Left forelimb (tissue), 1 donor: ENCODE measurements around the gene NRN1L.
"Not testable (repeated sequence)": the region's sequence is repeated elsewhere in the genome, so short reads cannot be mapped to it uniquely, and the experiment has no call there.

ENCODE experiments used
- DNase-seq: peaks from one replicate; pipeline ENCODE4 v3.0.0-alpha.2; 2018; ENCODE audit warnings: low spot score

The NRN1L gene

DNA sequence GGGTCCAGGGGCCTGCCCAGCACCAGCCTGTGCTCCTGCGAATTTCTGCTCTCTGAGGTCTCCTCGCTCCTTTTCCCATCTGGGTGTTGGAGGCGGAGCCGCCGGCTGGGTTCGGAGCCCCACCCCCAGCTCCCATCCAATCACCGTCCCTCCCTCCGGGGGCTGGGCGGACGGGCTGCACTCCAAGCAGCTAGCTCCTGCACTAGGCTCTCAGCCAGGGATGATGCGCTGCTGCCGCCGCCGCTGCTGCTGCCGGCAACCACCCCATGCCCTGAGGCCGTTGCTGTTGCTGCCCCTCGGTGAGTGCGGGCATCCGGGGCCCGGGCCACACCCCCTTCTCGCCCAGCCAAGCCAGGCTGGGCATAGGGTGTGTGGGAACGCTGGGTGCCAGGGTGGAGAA is at the start of gene NRN1L:
NRN1L (plus strand) TSS at position 202 of the 400 bp plus-strand sequence; CDS start at position 221, 19 bp downstream.
- peak; percentile 91 for DNase-seq

DNA sequence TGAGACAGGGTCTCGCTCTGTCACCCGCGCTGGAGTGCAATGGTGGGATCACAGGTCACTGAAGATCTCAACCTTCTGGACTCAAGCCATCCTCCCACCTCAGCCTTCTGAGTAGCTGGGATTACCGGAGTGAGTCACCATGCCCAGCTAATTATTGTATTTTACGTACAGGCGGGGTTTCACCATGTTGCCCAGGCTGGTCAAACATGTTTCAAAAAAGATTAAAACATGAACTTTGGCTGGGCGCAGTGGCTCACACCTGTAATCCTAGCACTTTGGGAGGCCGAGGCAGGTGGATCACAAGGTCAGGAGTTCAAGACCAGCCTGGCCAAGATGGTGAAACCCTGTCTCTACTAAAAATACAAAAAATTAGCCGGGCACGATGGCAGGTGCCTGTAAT is 47.5 kb upstream of the NRN1L start:
- DNase-seq: not testable (repeated sequence)

DNA sequence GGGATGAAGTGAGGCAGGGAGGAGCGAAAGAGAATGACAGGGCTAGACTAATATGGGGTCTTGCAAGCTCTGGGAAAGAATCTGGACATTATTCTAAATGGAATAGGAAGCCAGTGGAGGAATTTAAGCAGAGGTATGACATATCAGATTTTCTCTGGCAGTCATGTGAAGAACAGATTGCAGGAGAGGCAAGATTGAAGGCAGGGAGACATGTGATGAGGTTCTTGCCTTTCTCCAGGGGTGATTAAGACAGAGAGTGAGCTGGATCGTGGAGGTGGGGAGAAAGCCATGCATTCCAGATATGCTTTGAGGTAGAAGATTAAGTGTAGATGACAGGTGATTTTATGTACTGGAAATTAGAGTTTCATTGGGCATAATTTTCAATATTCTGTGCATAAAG is 46.9 kb upstream of the NRN1L start:
- no peak for DNase-seq

DNA sequence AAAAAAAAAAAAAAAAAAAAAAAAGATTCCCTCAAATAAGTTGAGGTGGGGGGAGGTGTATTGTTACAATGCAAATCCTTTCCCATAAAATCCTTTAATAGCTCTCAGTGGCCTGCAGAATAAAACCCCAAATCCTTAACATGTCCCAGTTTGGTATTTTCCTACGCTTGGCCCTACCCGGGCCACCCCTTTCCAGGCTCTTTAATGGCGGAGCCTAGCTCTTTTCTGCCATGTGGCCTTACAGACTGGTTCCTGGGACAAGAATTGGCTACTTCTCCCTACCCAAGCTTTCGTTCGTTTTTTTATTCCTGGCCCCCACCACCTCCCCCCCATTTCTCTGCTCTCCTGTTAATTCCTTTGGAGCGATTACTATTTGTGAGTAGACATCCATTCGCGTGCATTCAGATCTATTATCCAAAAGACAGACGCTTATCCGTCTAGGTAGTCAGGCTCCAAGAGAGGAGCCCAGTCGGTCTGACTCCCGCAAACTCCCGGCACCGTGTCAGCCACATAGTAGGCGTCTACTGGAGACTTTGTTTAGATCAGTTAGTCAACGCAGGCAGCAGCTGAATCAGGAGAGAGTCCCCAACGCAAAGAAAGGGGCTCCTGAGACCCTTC is 43.4 kb upstream of the NRN1L start:
- no peak for DNase-seq

DNA sequence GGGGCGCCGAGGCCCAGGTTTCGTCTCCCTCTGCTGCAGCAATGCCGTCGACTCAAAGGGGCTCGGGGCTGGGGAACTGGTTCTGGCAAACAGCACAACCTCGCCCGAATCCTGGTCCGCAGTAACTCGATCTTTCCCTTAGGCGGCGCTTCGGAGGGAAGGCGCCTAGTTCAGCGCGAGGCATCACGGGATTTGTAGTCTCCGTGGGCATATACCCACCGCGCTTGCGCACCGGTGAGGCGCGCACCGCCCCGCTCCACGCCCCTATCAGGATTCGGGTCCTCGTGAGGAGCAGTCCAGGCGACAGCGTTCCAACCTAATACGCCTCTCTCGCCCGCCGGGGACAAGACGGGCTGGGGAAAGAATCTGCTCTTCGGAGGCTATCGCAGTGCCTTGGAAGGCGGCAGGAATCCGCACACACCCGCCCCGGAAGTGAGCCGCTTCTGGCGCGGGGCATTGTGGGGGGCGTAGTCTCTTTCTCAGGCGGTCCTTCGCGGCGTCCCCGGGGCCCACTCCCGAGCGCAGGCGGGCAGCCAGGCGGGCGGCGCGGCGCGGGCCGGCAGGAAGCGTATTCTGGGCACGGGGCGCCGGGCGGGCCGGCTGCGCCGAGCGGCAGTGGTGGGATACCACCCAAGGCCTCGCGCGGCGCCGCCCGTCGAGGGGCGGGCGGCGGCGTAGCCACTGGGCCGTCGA is 42.7 kb upstream of the NRN1L start, which contains the start of gene THAP11:
THAP11 (plus strand) TSS at position 505 of the 693 bp plus-strand sequence. CDS start 235 bp downstream, outside the sequence.
- DNase-seq: peak; percentile 97

DNA sequence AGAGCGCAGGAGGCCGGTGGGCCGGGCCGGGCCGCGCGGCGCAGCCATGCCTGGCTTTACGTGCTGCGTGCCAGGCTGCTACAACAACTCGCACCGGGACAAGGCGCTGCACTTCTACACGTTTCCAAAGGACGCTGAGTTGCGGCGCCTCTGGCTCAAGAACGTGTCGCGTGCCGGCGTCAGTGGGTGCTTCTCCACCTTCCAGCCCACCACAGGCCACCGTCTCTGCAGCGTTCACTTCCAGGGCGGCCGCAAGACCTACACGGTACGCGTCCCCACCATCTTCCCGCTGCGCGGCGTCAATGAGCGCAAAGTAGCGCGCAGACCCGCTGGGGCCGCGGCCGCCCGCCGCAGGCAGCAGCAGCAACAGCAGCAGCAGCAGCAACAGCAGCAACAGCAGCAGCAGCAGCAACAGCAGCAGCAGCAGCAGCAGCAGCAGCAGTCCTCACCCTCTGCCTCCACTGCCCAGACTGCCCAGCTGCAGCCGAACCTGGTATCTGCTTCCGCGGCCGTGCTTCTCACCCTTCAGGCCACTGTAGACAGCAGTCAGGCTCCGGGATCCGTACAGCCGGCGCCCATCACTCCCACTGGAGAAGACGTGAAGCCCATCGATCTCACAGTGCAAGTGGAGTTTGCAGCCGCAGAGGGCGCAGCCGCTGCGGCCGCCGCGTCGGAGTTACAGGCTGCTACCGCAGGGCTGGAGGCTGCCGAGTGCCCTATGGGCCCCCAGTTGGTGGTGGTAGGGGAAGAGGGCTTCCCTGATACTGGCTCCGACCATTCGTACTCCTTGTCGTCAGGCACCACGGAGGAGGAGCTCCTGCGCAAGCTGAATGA is 42.0 kb upstream of the NRN1L start:
- DNase-seq: peak; percentile 77

DNA sequence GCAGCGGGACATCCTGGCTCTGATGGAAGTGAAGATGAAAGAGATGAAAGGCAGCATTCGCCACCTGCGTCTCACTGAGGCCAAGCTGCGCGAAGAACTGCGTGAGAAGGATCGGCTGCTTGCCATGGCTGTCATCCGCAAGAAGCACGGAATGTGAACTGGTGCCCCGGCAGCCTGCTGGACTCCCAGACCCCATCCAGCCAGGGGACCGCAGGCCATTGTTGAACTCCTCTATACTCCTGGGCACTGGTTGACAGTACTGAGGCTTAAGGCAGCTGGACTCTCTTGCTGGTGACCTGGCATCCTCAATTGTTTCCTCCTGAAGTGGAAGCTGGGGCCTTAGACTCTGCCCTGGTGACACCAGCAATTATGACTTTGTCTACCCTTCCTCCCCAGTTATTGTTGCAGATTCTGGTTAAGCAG is 41.3 kb upstream of the NRN1L start:
- DNase-seq: no peak

DNA sequence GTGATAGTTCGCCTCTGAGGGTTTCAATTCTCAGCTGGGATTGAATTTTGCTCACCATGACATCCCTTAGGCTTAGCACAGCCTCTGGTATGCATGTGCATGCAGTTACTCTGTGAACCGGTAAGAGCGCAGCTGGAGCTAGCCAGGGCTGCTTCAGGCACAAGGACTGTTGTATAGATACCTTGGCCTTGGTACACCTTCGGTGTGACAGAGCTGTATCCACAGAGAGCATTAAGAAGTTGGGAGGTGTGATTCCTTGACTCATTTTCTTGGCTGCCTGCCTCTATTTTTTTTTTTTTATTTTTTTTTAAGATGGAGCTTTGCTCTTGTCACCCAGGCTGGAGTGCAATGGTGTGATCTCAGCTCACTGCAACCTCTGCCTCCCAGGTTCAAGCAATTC is 40.2 kb upstream of the NRN1L start:
- DNase-seq: no peak

DNA sequence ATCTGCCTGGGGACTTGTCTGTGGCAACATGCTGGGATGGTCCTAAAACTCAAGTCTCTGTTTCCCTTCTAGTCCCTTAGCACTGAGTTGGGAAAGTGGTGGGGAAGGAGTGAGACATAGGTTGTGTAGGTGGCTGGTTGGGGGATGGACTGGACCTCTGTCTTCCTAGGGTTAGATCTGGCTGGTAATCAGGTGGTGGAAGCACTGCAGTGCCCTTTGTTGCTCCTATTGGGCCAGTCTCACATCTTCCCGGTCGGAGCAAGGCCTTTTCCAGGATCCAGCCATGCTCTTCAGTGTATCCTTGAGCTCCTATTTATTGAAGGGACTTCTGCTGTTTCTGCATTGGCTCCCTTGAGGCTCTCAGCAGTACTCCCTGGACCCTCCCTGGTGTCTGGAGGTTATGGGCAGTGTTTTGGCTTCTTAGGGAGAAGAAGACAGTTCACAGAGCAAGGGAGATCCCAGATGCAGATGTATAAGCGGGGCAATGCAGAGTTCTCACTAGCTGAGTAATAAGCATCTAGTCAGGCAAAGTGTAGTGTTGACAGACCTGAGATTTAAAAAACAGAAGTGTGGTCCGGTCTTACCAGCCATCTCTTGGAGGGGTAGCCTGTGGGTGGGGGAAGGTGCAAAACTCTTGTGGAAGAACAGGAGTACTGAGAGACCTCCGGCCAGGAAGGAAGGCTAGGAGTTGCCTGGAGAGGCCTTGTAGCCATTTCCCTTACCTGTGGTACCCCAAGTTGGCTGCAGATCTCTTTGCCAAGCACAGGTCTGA is 39.2 kb upstream of the NRN1L start:
- DNase-seq: no peak

DNA sequence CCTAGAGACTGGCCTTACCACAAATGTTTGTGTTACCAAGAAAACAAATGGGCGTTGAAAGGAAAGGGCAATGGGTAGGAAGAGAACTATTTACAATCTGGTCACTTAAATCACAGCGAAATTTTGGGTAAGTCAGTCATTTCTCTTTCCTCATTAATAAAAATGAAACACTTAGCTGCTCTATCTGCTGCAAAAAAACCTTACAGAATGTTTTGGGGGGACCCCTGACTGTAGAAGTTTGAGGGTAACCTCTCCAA is 38.7 kb upstream of the NRN1L start:
- no peak for DNase-seq

DNA sequence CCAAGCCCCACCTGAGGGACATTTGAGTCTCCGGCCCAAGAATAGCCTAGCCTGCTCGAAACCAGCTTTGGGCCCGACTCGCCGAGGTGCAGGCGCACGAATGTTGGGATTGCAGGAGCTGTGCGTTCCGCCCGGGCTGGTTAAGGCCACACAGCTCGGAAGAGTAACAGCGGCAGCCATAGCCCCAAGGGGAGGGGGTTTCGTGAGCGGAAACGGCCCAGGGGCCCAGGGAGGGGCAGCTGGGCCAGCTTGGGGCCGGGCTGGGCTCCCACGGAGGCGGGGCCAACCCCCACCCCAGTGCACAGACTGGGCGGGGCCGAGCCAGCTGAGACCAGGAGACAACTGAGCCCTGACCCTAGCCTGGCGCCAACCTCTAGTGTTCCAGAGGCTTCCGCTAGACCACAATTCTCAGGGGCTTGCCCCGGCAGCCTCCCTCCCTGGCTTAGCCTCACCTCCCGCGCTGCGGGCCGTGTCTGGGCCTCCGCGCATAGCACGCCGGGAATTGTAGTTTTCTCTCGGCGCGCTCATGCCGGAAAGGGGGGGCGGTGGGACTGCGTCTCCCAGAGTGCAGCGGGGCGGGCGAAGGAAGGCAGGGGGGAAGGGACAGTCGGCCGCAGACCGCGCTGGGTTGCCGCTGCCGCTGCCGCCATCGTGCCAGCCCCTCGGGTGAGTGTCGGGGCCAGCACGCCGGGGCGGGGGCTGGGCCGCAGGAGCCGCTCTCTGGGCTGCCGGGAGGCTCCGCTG is 38.2 kb upstream of the NRN1L start, which contains the start of gene NUTF2:
NUTF2 (plus strand) TSS at position 614 of the 744 bp plus-strand sequence. CDS start 18,198 bp downstream, outside the sequence.
- DNase-seq: peak; percentile 99

DNA sequence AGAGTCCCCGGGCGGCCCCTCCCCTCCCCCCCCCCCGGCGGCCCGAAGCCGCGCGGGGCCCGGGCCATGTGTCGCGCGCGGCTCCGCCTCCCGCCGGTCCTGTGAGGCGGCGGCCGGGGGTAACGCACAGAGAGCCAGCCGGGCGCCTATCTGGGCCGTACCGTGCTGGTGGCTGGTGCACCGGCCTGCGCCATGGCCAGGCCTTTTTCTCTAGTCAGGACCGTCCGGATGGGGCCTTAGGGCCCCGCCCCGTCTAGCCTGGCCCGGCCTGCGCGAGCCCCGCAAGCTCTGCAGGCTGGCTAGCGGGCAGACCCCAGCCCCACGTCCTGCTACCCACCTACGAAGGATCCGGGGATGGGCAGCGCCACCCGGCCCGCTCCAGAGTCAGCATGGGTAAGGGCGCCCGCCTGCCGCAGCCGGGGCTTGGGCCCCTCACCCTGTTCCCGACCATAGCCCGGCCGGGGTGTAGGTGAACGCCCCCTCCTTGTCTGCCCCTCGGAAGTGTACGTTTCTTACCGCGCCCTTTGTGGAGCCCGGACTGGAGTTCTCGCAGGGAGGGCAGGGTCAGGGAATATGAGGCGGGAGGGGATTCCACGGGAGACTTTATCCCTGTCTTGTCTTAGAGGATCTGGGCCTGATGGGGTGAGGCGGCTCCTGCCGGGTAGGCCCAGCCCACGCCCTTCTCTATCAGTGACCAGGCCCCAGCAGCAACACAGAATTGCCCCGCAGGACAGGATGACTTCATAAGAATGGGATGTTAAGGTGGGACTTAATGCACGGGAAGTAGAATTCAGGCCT is 37.4 kb upstream of the NRN1L start, which contains the start of gene CENPT:
CENPT (minus strand) TSS at position 630 of the 798 bp plus-strand sequence. CDS start 13,834 bp downstream, outside the sequence.
- DNase-seq: no peak

DNA sequence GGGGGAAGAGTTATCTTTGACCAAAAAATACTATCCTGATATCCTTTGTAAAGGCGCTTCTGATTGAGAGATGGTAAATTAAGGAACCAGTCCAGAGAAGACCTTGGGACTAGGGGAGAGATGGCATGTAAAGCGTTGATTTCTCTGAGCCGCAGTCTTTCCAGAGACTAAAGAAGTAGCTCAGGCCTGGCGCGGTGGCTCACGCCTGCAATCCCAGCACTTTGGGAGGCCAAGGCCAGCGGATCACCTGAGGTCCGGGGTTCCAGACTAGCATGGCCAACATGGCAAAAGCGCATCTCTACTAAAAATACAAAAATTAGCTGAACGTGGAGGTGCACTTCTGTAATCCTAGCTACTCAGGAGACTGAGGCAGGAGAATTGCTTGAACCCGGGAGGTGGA is 36.6 kb upstream of the NRN1L start:
- DNase-seq: no peak

DNA sequence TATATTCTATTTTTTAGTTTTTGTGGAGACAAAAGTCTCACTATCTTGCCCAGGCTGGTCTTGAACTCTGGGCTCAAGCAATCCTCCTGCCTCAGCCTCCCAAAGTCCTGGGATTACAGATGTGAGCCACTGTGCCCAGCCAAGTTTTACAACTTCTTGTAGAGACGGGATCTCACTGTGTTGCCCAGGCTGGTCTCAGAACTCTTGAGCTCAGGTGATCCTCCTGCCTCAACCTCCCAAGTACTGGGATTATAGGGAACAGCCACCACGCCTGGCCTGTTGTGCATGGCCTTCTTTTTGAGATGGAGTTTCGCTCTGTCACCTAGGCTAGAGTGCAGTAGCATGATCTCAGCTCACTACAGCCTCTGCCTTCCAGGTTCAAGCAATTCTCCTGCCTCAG is 31.0 kb upstream of the NRN1L start:
- DNase-seq: no peak

DNA sequence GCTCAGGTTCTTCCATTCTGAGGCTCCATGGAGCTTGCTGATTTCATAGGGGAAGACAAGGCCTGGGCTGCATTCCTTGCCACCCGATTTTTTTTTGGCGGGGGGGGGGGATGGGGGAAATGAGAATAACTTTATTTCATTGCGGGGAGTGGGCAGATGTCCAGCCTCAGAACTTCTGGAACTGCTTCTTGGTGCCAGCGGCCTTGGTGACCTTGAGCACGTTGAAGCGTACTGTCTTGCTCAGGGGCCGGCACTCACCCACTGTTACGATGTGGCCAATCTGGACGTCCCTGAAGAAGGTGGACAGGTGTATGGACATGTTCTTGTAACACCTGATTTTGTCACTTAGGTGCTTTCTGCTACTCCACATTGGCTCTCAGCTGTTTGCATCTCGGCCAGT is 28.9 kb upstream of the NRN1L start:
- no peak for DNase-seq

DNA sequence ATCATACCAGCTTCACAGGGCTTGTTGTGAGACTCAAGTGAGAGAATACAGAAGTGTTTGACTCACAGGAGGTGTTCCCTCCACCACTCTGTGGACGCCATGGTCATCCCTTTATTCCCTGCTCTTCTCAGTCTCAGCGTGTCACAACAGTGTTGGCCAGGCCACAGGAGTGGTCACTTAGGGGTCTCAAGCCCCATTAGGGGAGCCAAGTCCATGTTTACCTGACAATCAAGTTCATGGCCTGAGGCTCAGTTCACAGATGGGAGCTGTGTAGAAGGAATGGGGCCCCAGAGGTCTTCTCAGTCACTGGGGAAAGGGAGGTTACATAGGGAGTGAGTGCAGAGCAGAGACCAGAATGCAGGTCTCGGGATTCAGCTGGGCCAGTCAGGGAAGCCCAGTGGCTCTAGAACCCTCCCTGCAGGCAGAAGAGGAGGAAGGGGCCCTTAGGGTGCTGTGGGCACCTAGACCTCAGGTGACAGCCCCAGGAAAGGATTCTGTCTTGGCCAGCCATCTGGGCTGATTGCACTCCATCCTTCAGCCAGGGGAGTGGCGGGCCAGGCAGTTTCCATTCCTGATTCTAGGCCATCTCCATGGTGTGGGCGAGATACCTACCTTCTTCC is 27.6 kb upstream of the NRN1L start:
- no peak for DNase-seq

DNA sequence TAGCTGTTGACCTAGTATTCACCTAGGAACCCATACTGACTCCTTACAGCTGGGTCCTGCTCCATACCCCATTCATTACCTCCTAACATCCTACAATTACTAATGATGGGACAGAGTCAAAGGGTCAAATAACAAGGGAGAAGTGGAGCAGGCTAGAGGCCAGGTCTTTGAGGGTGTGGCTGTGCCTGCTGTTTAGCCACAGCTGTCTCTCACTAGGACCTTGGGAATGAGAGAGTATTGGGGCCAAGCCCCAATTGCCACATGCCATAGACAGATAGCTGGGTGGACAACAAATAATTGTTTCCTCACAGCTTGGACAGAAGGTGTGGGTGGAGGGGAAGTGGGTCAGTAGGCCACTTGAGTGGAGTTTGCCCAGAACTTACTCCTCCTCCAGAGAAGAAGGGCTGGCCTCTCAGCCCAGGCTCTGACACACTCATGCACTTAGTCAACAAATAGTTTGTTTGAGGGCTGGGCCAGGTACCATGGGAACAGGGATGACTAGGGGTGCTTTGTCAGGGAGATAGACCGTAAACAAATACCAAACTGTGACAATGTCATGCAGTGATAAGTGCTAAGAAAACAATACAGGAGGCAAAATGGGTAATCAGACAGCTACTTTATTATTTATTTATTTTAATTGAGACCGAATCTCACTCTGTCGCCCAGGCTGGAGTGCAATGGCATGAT is 27.0 kb upstream of the NRN1L start:
- no peak for DNase-seq

DNA sequence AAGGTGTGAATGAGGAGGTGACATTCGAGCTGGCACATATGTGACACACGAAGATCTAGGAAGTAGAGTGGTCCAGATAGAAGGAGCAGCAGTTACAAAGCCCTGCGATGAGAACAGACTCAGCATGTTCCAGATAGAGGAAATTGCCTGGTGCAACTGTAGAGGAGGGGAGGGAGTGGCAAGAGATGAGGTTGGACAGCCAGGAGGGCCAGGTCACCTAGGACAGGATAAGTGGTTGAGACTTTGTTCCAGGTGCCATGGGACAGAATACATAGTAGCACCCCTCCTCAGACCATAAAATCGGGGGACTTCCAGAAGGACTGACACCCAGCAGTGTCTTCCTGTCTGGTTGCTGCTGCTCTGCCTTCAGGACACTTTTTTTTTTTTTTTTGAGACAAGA is 26.2 kb upstream of the NRN1L start:
- no peak for DNase-seq
